Naive thymus-derived CD8-positive, alpha-beta T cell (primary cell): ENCODE results near the gene PRIM2. TPM values are rescaled to one million over a fixed set of nuclear protein-coding genes. Genes with fewer than 3 reads are reported as not detected.
A peak's percentile ranks its signal among the peaks of the same experiment; 100 is the strongest.
"Not testable (repeated sequence)": the region's sequence is repeated elsewhere in the genome, so short reads cannot be mapped to it uniquely, and the experiment has no call there.

Experiments
- ATAC-seq, 2 donors: fragments of 150-1000 bp; cut with Tn5 transposase in 1 of 2; sonication (Bioruptor Pico), chemical (Tn5 transposase) in 1 of 2; 1 replicate in 1 of 2; 2 replicates in 1 of 2; pipeline ENCODE4 v1.10.0; 2021; ENCODE audit warnings: mild to moderate bottlenecking in 2 of 2, moderate library complexity in 2 of 2
- POLR2A ChIA-PET: fragments of 350-600 bp; sonication (Branson Sonifier 250); formaldehyde crosslinking; loops from one replicate; lab custom pipeline; 2021; ENCODE audit warnings: antibody characterized with exemption; lab: Charles Lee
- DNase-seq, 10 donors: peaks; one replicate each; pipeline versions ENCODE4 v3.0.0 to v3.0.0-alpha.2; 2020 to 2022
- H3K27ac Mint-ChIP-seq, 10 donors: one replicate each; pipeline ENCODE4 v1.8.0; 2020 to 2022; ENCODE audit warnings: mild to moderate bottlenecking in 10 of 10, mixed read lengths in 10 of 10, moderate library complexity in 4 of 10, inconsistent platforms in 1 of 10
- H3K27me3 Mint-ChIP-seq, 5 donors: one replicate each; pipeline ENCODE4 v1.8.0; 2021 to 2022; ENCODE audit warnings: mixed read lengths in 5 of 5
- H3K36me3 Mint-ChIP-seq, 3 donors: one replicate each; pipeline ENCODE4 v1.8.0; 2020 to 2022; ENCODE audit warnings: mixed read lengths in 3 of 3, mild to moderate bottlenecking in 2 of 3, inconsistent platforms in 1 of 3
- H3K4me1 Mint-ChIP-seq, 4 donors: one replicate each; pipeline ENCODE4 v1.8.0; 2021 to 2022; ENCODE audit warnings: mixed read lengths in 4 of 4
- H3K4me3 Mint-ChIP-seq, 10 donors: one replicate each; pipeline ENCODE4 v1.8.0; 2020 to 2022; ENCODE audit warnings: mild to moderate bottlenecking in 10 of 10, mixed read lengths in 10 of 10, moderate library complexity in 6 of 10, inconsistent platforms in 1 of 10
- H3K9me3 Mint-ChIP-seq, 9 donors: one replicate each; pipeline ENCODE4 v1.8.0; 2020 to 2022; ENCODE audit warnings: mixed read lengths in 9 of 9, mild to moderate bottlenecking in 3 of 9, inconsistent platforms in 1 of 9, moderate library complexity in 1 of 9
- polyA plus RNA-seq, 3 donors: library from polyadenylated mRNA; unstranded; fragments of 300-500 nt; fragmentation: Illumina TruSeq; gene quantifications; one replicate each; pipeline ENCODE4 v1.2.3, GENCODE V29; 2021
- total RNA-seq, 8 experiments: library from RNA in 2 of 8; stranded (reverse) in 2 of 8; gene quantifications; one replicate each; pipeline ENCODE4 v1.2.3 and lab custom pipeline; 2021 to 2026

The PRIM2 gene, protein sequence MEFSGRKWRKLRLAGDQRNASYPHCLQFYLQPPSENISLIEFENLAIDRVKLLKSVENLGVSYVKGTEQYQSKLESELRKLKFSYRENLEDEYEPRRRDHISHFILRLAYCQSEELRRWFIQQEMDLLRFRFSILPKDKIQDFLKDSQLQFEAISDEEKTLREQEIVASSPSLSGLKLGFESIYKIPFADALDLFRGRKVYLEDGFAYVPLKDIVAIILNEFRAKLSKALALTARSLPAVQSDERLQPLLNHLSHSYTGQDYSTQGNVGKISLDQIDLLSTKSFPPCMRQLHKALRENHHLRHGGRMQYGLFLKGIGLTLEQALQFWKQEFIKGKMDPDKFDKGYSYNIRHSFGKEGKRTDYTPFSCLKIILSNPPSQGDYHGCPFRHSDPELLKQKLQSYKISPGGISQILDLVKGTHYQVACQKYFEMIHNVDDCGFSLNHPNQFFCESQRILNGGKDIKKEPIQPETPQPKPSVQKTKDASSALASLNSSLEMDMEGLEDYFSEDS
- total RNA-seq (10 to 100 TPM; 11.6 to 15.1 TPM), polyA plus RNA-seq (1 to 10 TPM; 8.1 to 9.9 (median 8.4) TPM), total RNA-seq (lab: John Stamatoyannopoulos, UW) (13.8 to 25.3 (median 17.6) reads per million in 6 experiments)

DNA sequence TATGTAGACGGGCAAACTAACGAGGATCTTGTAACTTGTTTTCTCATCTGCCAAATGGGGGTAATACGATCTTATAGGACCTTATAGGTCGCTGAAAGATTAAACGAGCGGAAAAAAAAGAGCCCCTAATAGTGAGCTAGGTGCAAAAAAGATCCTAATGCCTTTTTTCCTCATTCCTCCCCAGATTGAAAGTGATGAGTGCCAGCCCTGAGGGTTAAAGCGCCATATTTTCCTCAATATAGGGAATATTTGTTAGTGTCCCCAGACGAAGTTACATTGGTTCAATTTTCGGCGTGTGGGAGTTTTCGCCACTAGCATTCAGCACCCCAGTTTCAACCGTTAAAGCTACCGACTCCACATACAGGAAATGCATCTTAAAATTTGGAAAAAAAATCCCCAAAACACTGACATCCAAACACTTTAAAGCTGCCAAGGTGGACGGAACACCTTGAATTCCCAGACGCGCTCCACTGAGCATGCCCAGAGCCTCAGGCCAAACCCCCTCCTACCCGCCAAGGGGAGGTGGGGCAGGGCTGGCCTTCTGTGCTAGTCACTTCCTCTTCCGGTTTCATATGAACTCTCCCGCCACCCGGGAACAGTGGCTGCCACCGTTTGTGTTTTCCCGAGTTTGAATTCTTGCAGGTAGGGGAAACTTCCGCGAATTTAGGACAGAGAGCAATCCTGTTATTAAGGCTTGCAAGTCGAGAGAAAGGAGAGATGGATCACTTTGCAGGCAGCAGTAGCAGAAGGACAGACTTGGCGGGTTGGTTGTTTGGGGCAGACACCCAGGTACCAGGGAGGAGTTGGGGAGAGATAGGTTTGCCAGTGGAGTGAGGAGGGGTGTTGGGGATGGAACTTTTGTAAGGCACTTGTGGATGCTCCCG, at the start of gene PRIM2:
PRIM2 (plus strand) TSS at position 571 of the 884 bp plus-strand sequence. CDS start 816 bp downstream, outside the sequence.
- Mint-ChIP-seq H3K4me1 (peaks cover 30 to 42% (median 34%) of the 10 kb centered on the region in 4 donors), H3K27me3 (peaks cover 0 to 3% (median 0%) of the 10 kb centered on the region in 5 donors), H3K4me3 (peak within 1 kb of the TSS; percentile 92 to 99 (median 98)), H3K27ac (peak within 1 kb of the TSS; percentile 86 to 98 (median 96)), H3K36me3 (peaks cover 0 to 35% (median 9%) of the 10 kb centered on the region in 3 donors), H3K9me3 (no peaks in the 10 kb centered on the region)
- ATAC-seq = peak; percentile 78 to 85
- POLR2A ChIA-PET = interaction anchor here (0.9 to 1.2 kb wide), 4 partner anchors 145 to 414 kb away, joined by 3 to 4 read pairs (median 3); partner anchors contain the start of gene BAG2
- peak; percentile 72 to 90 (median 74) for DNase-seq

DNA sequence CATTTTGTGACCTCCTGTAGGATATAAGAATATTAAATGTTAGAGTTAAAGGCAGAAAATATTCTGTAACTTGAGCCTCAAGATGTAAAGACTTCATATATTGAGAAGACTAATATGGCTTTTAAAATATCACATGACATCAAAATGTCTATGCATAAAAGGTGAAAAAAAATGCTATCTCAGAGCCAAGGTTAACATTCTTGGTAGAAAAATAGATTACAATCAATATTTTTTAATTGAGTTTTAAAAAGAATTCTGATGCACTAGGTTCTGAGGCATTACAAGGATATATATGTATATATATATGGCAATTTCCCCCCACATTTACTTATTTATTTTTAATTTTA, 49.2 kb upstream of the PRIM2 start:
- no peaks in the 10 kb centered on the region for H3K36me3 Mint-ChIP-seq

DNA sequence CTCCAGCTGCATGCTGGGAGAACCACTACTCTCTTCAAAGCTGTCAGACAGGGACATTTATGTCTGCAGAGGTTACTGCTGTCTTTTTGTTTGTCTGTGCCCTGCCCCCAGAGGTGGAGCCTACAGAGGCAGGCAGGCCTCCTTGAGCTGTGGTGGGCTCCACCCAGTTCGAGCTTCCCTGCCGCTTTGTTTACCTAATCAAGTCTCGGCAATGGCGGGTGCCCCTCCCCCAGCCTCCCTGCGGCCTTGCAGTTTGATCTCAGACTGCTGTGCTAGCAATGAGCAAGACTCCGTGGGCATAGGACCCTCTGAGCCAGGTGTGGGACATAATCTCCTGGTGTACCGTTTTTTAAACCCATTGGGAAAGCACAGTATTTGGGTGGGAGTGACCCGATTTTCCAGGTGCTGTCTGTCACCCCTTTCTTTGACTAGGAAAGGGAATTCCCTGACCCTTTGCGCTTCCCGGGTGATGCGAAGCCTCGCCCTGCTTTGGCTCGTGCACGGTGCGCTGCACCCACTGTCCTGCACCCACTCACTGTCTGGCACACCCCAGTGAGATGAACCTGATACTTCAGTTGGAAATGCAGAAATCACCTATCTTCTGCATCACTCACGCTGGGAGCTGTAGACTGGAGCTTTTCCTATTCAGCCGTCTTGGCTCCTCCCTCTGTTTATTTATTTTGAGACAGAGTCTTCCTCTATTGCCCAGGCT, 43.2 kb upstream of the PRIM2 start:
- POLR2A ChIA-PET = not testable (repeated sequence)

More for the DNA sequence above, 49.2 kb upstream of the PRIM2 start:
- no peak overlapping the region for H3K27ac Mint-ChIP-seq
- POLR2A ChIA-PET = no interaction called here
- H3K27me3 Mint-ChIP-seq = peaks cover 1 to 15% (median 8%) of the 10 kb centered on the region in 5 donors
- no peaks in the 10 kb centered on the region for H3K9me3 Mint-ChIP-seq
- DNase-seq = no peak
- H3K4me1 Mint-ChIP-seq = peaks cover 0 to 2% (median 0%) of the 10 kb centered on the region in 4 donors
- no peak for ATAC-seq
- no peak overlapping the region for H3K4me3 Mint-ChIP-seq

DNA sequence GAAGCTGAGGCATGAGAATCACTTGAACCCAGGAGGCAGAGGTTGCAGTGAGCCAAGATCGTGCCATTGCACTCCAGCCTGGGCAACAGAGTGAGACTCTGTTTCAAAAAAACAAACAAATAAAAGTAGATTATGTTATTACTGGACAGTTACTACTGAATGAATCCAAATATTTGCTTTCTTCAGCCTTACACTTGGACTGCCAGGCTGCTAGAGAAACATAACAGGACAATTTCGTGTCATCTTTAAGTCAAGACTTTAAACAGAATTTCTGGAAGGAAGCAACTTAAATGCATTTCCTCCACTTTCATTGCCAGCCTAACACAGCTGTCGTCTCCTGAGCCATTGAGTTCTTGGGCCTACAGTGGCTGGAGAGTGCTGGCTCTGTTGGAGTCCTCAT, 42.0 kb upstream of the PRIM2 start:
- ATAC-seq = no peak
- POLR2A ChIA-PET = no interaction called here
- Mint-ChIP-seq H3K9me3 (no peaks in the 10 kb centered on the region), H3K4me1 (no peaks in the 10 kb centered on the region), H3K4me3 (no peak overlapping the region), H3K27me3 (peaks cover 11 to 41% (median 23%) of the 10 kb centered on the region in 5 donors), H3K27ac (no peak overlapping the region), H3K36me3 (peaks cover 0 to 4% (median 0%) of the 10 kb centered on the region in 3 donors)
- DNase-seq = no peak

More for the DNA sequence above, 43.2 kb upstream of the PRIM2 start:
- H3K4me1 Mint-ChIP-seq, H3K4me3 Mint-ChIP-seq, H3K36me3 Mint-ChIP-seq, DNase-seq, H3K27ac Mint-ChIP-seq, H3K9me3 Mint-ChIP-seq, ATAC-seq: not testable (repeated sequence)
- H3K27me3 Mint-ChIP-seq = peaks cover 11 to 34% (median 18%) of the 10 kb centered on the region in 5 donors

DNA sequence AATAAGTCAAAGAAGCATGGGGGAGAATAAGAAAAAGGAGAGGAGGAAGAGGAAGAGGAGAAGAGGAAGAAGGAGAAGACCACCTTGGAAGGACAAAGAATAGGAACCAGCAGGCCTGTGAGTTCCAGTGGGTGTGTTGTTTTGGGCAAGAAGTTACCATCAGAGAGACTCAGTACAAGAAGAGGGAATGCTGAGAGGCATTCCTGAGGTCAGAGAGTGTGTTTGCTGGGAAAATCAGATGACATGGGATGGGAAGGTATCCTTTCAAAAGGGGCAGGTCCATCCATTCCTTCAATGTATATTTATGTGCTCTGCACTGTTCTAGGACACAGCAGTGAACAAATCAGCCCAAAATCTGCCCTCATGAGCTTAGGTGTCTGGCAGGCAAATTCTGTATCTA, 40.5 kb upstream of the PRIM2 start:
- Mint-ChIP-seq H3K36me3 (peaks cover 0 to 4% (median 0%) of the 10 kb centered on the region in 3 donors), H3K27me3 (peaks cover 11 to 41% (median 23%) of the 10 kb centered on the region in 5 donors), H3K9me3 (no peaks in the 10 kb centered on the region), H3K4me1 (no peaks in the 10 kb centered on the region), H3K27ac (no peak overlapping the region), H3K4me3 (no peak overlapping the region)
- ATAC-seq (no peak), DNase-seq (no peak)
- POLR2A ChIA-PET = no interaction called here

DNA sequence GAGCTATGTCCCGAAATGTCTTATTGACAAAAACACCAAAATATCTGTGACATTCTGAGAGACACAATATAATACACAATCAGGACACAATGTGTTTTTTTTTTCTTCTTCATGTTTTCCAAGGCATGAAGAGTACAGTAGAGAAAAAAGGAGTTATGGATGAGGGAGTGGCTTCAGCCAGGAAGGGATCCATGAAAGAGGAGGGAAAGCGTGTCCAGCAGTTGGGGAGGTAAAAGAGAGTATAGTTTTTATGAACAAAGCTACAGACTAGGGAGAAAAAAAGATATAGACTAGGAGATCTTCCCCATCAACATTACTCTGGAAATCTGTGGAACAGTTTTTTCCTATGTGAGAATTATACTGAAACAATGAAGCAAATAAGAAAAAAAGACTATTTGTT, 38.9 kb upstream of the PRIM2 start:
- DNase-seq (no peak), ATAC-seq (no peak)
- H3K9me3 Mint-ChIP-seq = no peaks in the 10 kb centered on the region
- peaks cover 8 to 33% (median 21%) of the 10 kb centered on the region in 5 donors for H3K27me3 Mint-ChIP-seq
- POLR2A ChIA-PET = no interaction called here
- H3K4me1 Mint-ChIP-seq = no peaks in the 10 kb centered on the region
- H3K4me3 Mint-ChIP-seq = no peak overlapping the region
- no peak overlapping the region for H3K27ac Mint-ChIP-seq
- H3K36me3 Mint-ChIP-seq = peaks cover 0 to 4% (median 0%) of the 10 kb centered on the region in 3 donors

DNA sequence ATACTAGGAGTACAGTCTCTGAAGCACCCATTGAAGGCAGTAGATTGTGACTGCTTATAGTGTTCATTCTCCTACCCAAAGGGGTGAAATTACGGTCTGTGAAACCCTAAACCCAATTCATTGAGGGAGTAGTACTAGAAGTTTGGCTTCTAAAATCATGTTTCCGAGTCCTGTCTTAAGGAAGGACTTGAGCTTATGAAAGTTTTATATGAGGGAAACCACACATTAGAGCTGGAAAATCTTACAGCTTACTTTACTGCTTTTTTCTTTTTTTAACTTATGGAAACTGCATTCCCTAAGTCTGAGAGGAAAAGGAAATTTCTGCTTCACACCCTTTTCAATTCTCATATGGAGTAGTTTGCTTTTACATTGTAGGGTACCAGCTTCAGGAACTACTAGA, 38.4 kb upstream of the PRIM2 start:
- Mint-ChIP-seq H3K36me3 (peaks cover 0 to 4% (median 0%) of the 10 kb centered on the region in 3 donors), H3K27me3 (peaks cover 8 to 30% (median 18%) of the 10 kb centered on the region in 5 donors), H3K4me1 (no peaks in the 10 kb centered on the region), H3K4me3 (no peak overlapping the region), H3K9me3 (no peaks in the 10 kb centered on the region), H3K27ac (no peak overlapping the region)
- POLR2A ChIA-PET = no interaction called here
- DNase-seq (no peak), ATAC-seq (no peak)

DNA sequence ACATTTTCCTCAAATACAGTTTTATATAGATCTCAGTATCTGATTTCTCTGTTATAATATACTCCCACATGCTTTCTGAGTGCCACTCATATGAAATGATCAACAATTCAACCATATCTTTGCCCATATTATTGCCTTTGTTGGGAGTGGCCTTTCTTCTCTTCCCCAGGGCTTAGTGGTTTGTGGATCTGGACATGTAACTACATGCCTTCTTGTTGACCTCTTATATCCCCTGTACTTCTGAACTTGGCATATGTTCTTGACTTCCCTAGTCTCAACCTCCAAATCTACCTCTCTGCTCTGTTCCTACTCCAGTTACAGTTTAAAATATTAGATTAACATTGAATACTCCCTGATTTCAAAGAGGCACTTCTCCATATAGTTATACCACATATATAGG, 34.3 kb upstream of the PRIM2 start:
- no peaks in the 10 kb centered on the region for H3K4me1 Mint-ChIP-seq
- no peak overlapping the region for H3K27ac Mint-ChIP-seq
- H3K36me3 Mint-ChIP-seq = no peaks in the 10 kb centered on the region
- H3K4me3 Mint-ChIP-seq = no peak overlapping the region
- H3K27me3 Mint-ChIP-seq = peaks cover 11 to 40% (median 31%) of the 10 kb centered on the region in 5 donors
- H3K9me3 Mint-ChIP-seq = peaks cover 0 to 2% (median 0%) of the 10 kb centered on the region in 9 donors
- POLR2A ChIA-PET = no interaction called here
- no peak for DNase-seq
- no peak for ATAC-seq

DNA sequence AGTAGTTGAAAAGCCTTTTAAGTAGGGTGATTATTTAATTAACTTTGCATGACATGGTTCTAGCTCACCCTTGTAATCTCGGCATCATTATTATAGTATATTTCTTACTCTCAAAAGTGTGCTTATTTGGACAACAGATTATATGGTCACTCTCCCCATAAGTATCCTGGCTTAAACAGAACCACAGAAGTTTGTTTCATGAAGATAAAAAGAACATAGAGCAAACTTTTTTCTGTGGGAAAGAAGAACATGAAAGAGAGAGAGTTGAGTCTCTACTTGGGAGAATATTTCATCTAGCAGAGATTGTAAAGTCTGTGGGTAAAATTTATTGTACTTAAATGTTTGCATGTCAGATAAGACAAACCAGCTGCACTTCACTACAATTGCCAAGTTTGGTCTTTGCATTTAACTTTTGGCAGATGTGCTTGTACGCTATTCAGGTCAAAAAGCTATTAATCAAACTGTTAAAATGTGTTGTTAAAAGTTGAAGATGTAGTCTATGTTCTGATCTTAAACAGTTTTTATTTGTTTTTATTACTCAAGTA, 33.4 kb upstream of the PRIM2 start:
- POLR2A ChIA-PET = no interaction called here
- H3K36me3 Mint-ChIP-seq = no peaks in the 10 kb centered on the region
- ATAC-seq (no peak), DNase-seq (no peak)
- H3K9me3 Mint-ChIP-seq = peaks cover 0 to 5% (median 0%) of the 10 kb centered on the region in 9 donors
- no peaks in the 10 kb centered on the region for H3K4me1 Mint-ChIP-seq
- peaks cover 6 to 37% (median 26%) of the 10 kb centered on the region in 5 donors for H3K27me3 Mint-ChIP-seq
- no peak overlapping the region for H3K27ac Mint-ChIP-seq
- no peak overlapping the region for H3K4me3 Mint-ChIP-seq

DNA sequence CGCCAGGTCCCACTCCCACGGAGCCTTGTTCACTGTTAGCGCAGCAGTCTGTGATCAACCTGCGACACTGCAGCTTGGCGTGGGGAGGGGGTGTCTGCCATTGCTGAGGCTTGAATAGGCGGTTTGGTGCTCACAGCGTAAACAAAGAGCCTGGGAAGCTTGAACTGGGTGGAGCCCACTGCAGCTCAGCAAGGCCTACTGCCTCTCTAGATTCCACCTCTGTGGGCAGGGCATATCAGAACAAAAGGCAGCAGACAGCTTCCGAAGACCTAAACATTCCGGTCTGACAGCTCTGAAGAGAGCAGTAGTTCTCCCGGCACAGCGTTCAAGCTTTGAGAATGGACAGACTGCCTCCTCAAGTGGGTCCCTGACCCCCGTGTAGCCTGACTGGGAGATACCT, 29.3 kb upstream of the PRIM2 start:
- H3K27ac Mint-ChIP-seq, POLR2A ChIA-PET, H3K9me3 Mint-ChIP-seq, DNase-seq, H3K4me1 Mint-ChIP-seq, H3K4me3 Mint-ChIP-seq, H3K36me3 Mint-ChIP-seq, ATAC-seq: not testable (repeated sequence)
- H3K27me3 Mint-ChIP-seq = peaks cover 10 to 37% (median 29%) of the 10 kb centered on the region in 5 donors

DNA sequence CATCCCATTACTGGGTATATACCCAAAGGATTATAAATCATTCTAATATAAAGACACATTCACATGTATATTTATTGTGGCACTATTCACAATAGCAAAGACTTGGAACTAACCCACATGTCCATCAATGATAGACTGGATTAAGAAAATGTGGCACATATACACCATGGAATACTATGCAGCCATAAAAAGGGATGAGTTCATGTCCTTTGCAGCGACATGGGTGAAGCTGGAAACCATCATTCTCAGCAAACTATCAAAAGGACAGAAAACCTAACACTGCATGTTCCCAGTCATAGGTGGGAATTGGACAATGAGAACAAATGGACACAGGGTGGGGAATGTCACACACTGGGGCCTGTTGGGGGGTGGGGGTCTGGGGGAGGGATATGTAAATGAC, 24.0 kb upstream of the PRIM2 start:
- H3K36me3 Mint-ChIP-seq, H3K4me1 Mint-ChIP-seq, H3K4me3 Mint-ChIP-seq, H3K27ac Mint-ChIP-seq, POLR2A ChIA-PET, H3K9me3 Mint-ChIP-seq, DNase-seq, ATAC-seq: not testable (repeated sequence)
- peaks cover 5 to 19% (median 10%) of the 10 kb centered on the region in 5 donors for H3K27me3 Mint-ChIP-seq
